Thyroid gland (tissue), 4 donors: ENCODE results near the gene SHISAL1.

Experiments
- POLR2A ChIP-seq, 2 donors: fragments of 450-650 bp; IDR thresholded peaks; one replicate each; pipeline ENCODE4 v1.6.1; 2017; ENCODE audit warnings: antibody characterized with exemption in 2 of 2, mild to moderate bottlenecking in 2 of 2, moderate library complexity in 1 of 2
- TF ChIP-seq, protein P1 (sequence below), 6 experiments: fragments of 200-600 bp in 3 of 6; fragments of 450-650 bp in 3 of 6; sonication (generic) in 3 of 6; IDR thresholded peaks; one replicate each; pipeline ENCODE4 v1.5.1; 2016 to 2019; ENCODE audit warnings: antibody characterized with exemption in 6 of 6, mild to moderate bottlenecking in 2 of 6, inconsistent platforms in 1 of 6, moderate library complexity in 1 of 6

DNA sequence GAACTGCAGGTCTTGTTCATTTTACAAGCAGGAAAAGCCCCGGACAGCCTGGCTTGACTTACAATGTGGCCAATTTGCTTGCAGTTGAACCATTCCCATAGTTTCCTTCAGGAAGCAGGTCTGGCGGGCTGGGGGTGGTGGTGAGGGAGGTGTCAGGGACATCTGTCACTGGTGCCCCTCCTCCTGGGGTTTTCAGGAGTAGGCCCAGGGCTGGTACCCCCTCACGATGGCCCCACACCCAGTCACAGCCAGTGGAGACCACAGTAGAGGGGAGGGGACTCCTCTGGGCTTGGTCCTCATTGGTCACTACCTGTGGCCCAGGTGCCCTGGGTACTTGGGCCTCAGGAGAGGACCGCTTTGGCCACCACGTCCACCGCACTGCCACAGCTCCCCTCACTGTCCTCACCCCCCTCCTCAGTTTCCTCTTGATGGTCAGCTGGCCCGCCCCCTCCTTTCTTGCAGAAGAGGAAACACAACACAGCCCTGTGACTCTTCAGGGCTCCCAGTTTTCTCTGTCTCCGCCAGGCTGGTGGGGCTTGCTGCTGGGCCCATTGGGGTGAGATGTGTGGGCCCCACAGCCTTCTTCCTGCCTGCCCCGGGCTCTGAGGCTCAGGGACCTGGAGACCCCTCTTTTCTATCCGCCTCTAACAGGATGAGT, 39.8 kb upstream of the SHISAL1 start:
- TF ChIP-seq, protein P1, sequence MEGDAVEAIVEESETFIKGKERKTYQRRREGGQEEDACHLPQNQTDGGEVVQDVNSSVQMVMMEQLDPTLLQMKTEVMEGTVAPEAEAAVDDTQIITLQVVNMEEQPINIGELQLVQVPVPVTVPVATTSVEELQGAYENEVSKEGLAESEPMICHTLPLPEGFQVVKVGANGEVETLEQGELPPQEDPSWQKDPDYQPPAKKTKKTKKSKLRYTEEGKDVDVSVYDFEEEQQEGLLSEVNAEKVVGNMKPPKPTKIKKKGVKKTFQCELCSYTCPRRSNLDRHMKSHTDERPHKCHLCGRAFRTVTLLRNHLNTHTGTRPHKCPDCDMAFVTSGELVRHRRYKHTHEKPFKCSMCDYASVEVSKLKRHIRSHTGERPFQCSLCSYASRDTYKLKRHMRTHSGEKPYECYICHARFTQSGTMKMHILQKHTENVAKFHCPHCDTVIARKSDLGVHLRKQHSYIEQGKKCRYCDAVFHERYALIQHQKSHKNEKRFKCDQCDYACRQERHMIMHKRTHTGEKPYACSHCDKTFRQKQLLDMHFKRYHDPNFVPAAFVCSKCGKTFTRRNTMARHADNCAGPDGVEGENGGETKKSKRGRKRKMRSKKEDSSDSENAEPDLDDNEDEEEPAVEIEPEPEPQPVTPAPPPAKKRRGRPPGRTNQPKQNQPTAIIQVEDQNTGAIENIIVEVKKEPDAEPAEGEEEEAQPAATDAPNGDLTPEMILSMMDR (IDR thresholded peaks at IDR 0.05) = no peak
- TF ChIP-seq POLR2A (IDR thresholded peaks at IDR 0.05) = no peak
